AG09319 (cell line): ENCODE measurements around the gene ACTRT2.

Source experiments
- DNase-seq: peaks from one replicate; pipeline ENCODE4 v3.0.0-alpha.2; 2010; ENCODE audit warnings: low read depth; ENCODE audit errors: extremely low read depth
- CTCF ChIP-seq: IDR thresholded peaks from 2 replicates; pipeline ENCODE4 v1.5.1; 2011; ENCODE audit warnings: low read depth, mild to moderate bottlenecking, inconsistent platforms, low read length, moderate library complexity

ACTRT2 gene

GRCh38 chr1:3042481-3042880 lies 21.2 kb downstream of the ACTRT2 start:
- TF ChIP-seq CTCF: no peak

GRCh38 chr1:3049164-3049563 lies 27.9 kb downstream of the ACTRT2 start:
- no peak for DNase-seq
- TF ChIP-seq CTCF: no peak

More at GRCh38 chr1:3042481-3042880, 21.2 kb downstream of the ACTRT2 start:
- no peak for DNase-seq

GRCh38 chr1:3049905-3050304 lies 28.6 kb downstream of the ACTRT2 start:
- DNase-seq: no peak
- no peak for TF ChIP-seq CTCF

- TF ChIP-seq CTCF: no peak
- DNase-seq: no peak
These were observed 29.3 kb downstream of the ACTRT2 start for GRCh38 chr1:3050603-3051002.

- no peak for DNase-seq
- no peak for TF ChIP-seq CTCF
These were observed 30.3 kb downstream of the ACTRT2 start for GRCh38 chr1:3051270-3052268.

- no peak for TF ChIP-seq CTCF
- no peak for DNase-seq
These were observed 31.2 kb downstream of the ACTRT2 start for GRCh38 chr1:3052501-3052900.

GRCh38 chr1:3053366-3053980 lies 32.2 kb downstream of the ACTRT2 start:
- TF ChIP-seq CTCF: no peak
- no peak for DNase-seq
